A673 (cell line): ENCODE measurements around the gene STYK1. TPM values are rescaled to one million over a fixed set of nuclear protein-coding genes. Genes with fewer than 3 reads are reported as not detected.

ENCODE experiments used
- BruUV-seq: library from RNA; stranded (reverse); fragments of 400-500 nt; replicated peaks from 2 replicates; lab custom pipeline; 2021; lab: Mats Ljungman, UMichigan
- CTCF ChIA-PET: fragments of 300-600 bp; sonication (Branson Sonifier 250); formaldehyde crosslinking; loops from one replicate; lab custom pipeline; 2022; ENCODE audit warnings: antibody characterized with exemption; lab: Charles Lee
- POLR2A ChIA-PET: fragments of 300-600 bp; sonication (Branson Sonifier 250); formaldehyde crosslinking; loops from one replicate; lab custom pipeline; 2022; ENCODE audit warnings: antibody characterized with exemption; ENCODE audit not compliant: low non-redundant PET; lab: Charles Lee
- DNase-seq: peaks from one replicate; pipeline ENCODE4 v3.0.0-alpha.2; 2015; ENCODE audit warnings: low spot score
- H3K27ac ChIP-seq: fragments of 200-600 bp; sonication (generic); 2 replicates; pipeline ENCODE4 v1.5.1; 2016; ENCODE audit warnings: mixed run types, low read depth, mild to moderate bottlenecking, mixed read lengths, antibody characterized with exemption, low read length; ENCODE audit not compliant: poor library complexity, severe bottlenecking
- H3K27me3 ChIP-seq: fragments of 200-600 bp; sonication (generic); replicated peaks from 2 replicates; pipeline ENCODE4 v1.6.1; 2017; ENCODE audit warnings: mixed run types, low read depth, mild to moderate bottlenecking, mixed read lengths, antibody characterized with exemption, low read length; ENCODE audit not compliant: insufficient read depth, poor library complexity
- H3K36me3 ChIP-seq: fragments of 200-600 bp; sonication (generic); 2 replicates; pipeline ENCODE4 v1.6.1; 2016; ENCODE audit warnings: mixed run types, mild to moderate bottlenecking, mixed read lengths, antibody characterized with exemption, low read length; ENCODE audit not compliant: insufficient read depth, poor library complexity, severe bottlenecking
- H3K4me1 ChIP-seq: fragments of 200-600 bp; sonication (generic); 2 replicates; pipeline ENCODE4 v1.6.1; 2017; ENCODE audit warnings: mixed run types, mild to moderate bottlenecking, mixed read lengths, antibody characterized with exemption, low read length; ENCODE audit not compliant: insufficient read depth, poor library complexity, severe bottlenecking
- H3K4me3 ChIP-seq: fragments of 200-600 bp; sonication (generic); 2 replicates; pipeline ENCODE4 v1.5.1; 2016; ENCODE audit warnings: low read depth, mixed run types, mild to moderate bottlenecking, mixed read lengths, low read length; ENCODE audit not compliant: poor library complexity, severe bottlenecking
- H3K9me3 ChIP-seq: fragments of 200-600 bp; sonication (generic); 2 replicates; pipeline ENCODE4 v1.6.1; 2016; ENCODE audit warnings: mixed run types, low read depth, mild to moderate bottlenecking, mixed read lengths, antibody characterized with exemption, low read length; ENCODE audit not compliant: poor library complexity, severe bottlenecking
- EZH2 ChIP-seq: fragments of 200-600 bp; sonication (generic); IDR thresholded peaks from 2 replicates; pipeline ENCODE4 v1.6.1; 2017; ENCODE audit warnings: borderline replicate concordance, low read depth, mild to moderate bottlenecking, mixed read lengths, antibody characterized with exemption, low read length; ENCODE audit not compliant: poor library complexity, severe bottlenecking
- intact Hi-C: fragments of 100-400 bp; cut with micrococcal nuclease; formaldehyde crosslinking; loops from one replicate; pipeline ENCODE4 v1.10.0; 2022; ENCODE audit not compliant: unreplicated experiment
- total RNA-seq: library from RNA; stranded (reverse); gene quantifications from 2 replicates; pipeline ENCODE4 v1.2.3, GENCODE V29; 2021
- TF ChIP-seq, protein P1 (sequence below): fragments of 300-800, 200-600 bp; sonication (generic); conservative IDR thresholded peaks from 2 replicates; pipeline ENCODE4 v1.5.1; 2017; ENCODE audit warnings: low read depth, mild to moderate bottlenecking, antibody characterized with exemption, low read length, moderate library complexity, mixed read lengths

STYK1 gene
- total RNA-seq, 1 experiment from 2014 or later = 0.77 TPM

GRCh38 chr12:10617863-10618262 is 56.0 kb downstream of the STYK1 start:
- intact Hi-C loops = loop anchor here (5.0 kb wide), 1 partner anchor 54 kb away; the partner anchor contains the start of gene STYK1
- no peak for DNase-seq
- no peaks in the 10 kb centered on the region for H3K27me3 ChIP-seq
- no peaks in the 10 kb centered on the region for H3K4me1 ChIP-seq
- TF ChIP-seq, protein P1, sequence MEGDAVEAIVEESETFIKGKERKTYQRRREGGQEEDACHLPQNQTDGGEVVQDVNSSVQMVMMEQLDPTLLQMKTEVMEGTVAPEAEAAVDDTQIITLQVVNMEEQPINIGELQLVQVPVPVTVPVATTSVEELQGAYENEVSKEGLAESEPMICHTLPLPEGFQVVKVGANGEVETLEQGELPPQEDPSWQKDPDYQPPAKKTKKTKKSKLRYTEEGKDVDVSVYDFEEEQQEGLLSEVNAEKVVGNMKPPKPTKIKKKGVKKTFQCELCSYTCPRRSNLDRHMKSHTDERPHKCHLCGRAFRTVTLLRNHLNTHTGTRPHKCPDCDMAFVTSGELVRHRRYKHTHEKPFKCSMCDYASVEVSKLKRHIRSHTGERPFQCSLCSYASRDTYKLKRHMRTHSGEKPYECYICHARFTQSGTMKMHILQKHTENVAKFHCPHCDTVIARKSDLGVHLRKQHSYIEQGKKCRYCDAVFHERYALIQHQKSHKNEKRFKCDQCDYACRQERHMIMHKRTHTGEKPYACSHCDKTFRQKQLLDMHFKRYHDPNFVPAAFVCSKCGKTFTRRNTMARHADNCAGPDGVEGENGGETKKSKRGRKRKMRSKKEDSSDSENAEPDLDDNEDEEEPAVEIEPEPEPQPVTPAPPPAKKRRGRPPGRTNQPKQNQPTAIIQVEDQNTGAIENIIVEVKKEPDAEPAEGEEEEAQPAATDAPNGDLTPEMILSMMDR = no peak
- TF ChIP-seq EZH2 = no peak
- no peak overlapping the region for H3K27ac ChIP-seq
- no peaks in the 10 kb centered on the region for H3K9me3 ChIP-seq
- H3K4me3 ChIP-seq = no peak overlapping the region
- no TSS peak for BruUV-seq
- ChIA-PET POLR2A (no interaction called here), CTCF (no interaction called here)
- H3K36me3 ChIP-seq = no peaks in the 10 kb centered on the region

DNA sequence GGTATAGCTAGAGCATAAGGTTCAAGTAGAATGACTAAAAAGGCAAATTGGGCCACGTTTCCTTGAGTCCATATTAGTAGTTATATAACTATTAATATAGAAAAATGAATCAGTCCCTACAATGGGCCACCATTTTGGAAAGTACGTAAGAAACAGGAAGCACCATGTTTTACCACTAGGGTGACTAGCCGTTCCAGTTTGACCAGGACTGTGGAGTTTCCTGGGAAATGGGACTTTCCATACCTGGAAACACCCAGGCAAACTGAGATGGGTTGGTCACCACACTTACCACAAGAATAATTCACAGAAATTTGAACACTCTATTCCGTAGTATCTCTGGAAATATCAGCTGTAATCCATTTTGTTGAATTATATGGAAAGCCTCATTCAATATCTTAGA is 58.3 kb downstream of the STYK1 start:
- intact Hi-C loops = loop anchor here (5.0 kb wide), 1 partner anchor 57 kb away; the partner anchor contains the start of gene STYK1
- Histone ChIP-seq H3K4me3 (no peak overlapping the region), H3K36me3 (no peaks in the 10 kb centered on the region), H3K27ac (no peak overlapping the region), H3K27me3 (no peaks in the 10 kb centered on the region), H3K4me1 (peaks cover 4% of the 10 kb centered on the region), H3K9me3 (no peaks in the 10 kb centered on the region)
- no TSS peak for BruUV-seq
- POLR2A ChIA-PET = no interaction called here
- CTCF ChIA-PET = no interaction called here
- DNase-seq = no peak
- no peak for TF ChIP-seq EZH2
- TF ChIP-seq, protein P1 = no peak

- H3K36me3 ChIP-seq = peaks cover 13% of the 10 kb centered on the region
- H3K9me3 ChIP-seq = no peaks in the 10 kb centered on the region
- peak overlapping the region; percentile 77 for H3K4me3 ChIP-seq
- no peak for DNase-seq
- ChIA-PET CTCF (interaction anchor here (0.7 kb wide), 1 partner anchor 105 kb away, joined by 3 read pairs; no protein-coding TSS in a partner anchor), POLR2A (no interaction called here)
- intact Hi-C loops = no loop called here
- BruUV-seq = no TSS peak
- H3K27ac ChIP-seq = peak overlapping the region; percentile 90
- no peaks in the 10 kb centered on the region for H3K27me3 ChIP-seq
- peaks cover 4% of the 10 kb centered on the region for H3K4me1 ChIP-seq
- TF ChIP-seq EZH2 = no peak
- TF ChIP-seq, protein P1 = no peak
Observed at GRCh38 chr12:10614056-10614370, 59.8 kb downstream of the STYK1 start.
